Measurements from ENCODE around the gene SLC4A1. TPM values are rescaled to one million over a fixed set of nuclear protein-coding genes. Genes with fewer than 3 reads are reported as not detected.

The SLC4A1 gene
- total and polyA plus RNA-seq, 2 donors from 2014 or later, result 2.1 to 201 TPM

DNA sequence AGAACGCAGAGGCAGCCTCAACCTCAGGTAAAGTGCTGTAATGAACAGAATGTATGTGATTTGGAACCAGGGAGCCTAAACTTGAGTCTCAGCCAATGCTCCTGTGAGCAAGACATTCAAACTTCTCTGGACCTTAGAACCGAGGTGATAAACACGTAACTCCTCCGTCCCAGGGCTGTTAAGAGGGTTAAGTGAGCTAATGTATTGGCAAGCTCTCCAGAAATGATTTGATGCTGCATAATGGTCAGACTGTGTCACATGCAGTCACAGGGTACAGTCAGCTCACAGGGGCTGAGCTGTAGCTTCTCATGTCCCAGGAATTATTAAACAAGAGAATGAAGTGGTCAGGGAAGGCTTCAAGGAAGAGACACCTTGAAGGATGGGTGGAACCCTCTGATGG, 10.0 kb upstream of the SLC4A1 start:
- Histone ChIP-seq H3K36me3 (ENCODE audit: control insufficient read depth in 2 of 3, insufficient read depth in 3 of 3, low read length in 3 of 3) (no peaks in the 10 kb centered on the region), H3K9me3 (ENCODE audit: control insufficient read depth in 2 of 3, insufficient read depth in 1 of 3, low read length in 3 of 3) (no peaks in the 10 kb centered on the region), H3K4me3 (ENCODE audit: low read length in 3 of 3) (no peak overlapping the region), H3K27me3 (ENCODE audit: control insufficient read depth, insufficient read depth, low read length) (no peaks in the 10 kb centered on the region), H3K9ac (ENCODE audit: low read length in 3 of 3) (no peak overlapping the region), H3K27ac (ENCODE audit: low read depth in 2 of 2, low read length in 2 of 2) (no peak overlapping the region), H3K4me1 (ENCODE audit: control insufficient read depth in 2 of 3, insufficient read depth in 2 of 3, low read depth in 1 of 3, low read length in 3 of 3) (peaks cover 0 to 11% (median 0%) of the 10 kb centered on the region in 3 donors)
- intact Hi-C loops (cut with DNase I), result no loop called here
- FAIRE-seq (no peak), DNase-seq (no peak)
- TF ChIP-seq CTCF (IDR thresholded peaks at IDR 0.05; ENCODE audit: borderline replicate concordance, extremely low read depth, insufficient read depth), result no peak

DNA sequence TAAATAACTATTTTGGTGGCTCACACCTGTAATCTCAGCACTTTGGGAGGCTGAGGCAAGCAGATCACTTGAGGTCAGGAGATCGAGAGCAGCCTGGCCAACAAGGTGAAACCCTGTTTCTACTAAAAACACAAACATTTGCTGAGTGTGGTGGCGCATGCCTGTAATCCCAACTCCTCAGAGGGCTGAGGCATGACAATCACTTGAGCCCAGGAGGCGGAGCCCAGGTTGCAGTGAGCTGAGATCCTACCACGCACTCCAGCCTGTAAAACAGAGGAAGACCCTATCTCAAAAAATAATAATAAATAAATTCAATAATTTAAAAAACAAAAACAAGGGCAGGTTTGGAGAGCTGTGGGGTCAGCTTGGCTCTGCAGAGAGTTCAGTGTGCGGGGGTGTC, 5.7 kb upstream of the SLC4A1 start:
- FAIRE-seq, result no peak
- DNase-seq, result no peak

DNA sequence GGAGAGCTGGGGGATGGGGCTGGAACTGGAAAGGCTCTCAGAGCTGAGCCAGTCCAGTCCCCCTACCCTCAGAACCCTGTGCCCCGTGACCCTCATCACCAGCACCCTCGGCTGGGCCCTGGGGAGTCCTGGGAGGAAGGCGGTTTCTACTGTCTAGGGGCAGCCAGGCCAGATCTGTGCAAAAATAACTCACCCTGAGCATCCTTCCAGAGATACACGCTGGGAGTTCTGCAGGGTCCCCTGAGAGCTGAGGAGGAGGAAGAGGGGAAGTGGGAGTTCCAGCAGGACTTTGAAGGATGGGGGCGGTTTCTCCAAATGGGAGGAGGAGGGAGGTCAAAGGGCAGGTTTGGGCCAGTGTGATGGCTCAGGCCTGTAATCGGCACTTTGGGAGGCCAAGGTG, 5.0 kb upstream of the SLC4A1 start:
- Histone ChIP-seq H3K27ac (ENCODE audit: low read depth in 2 of 2, low read length in 2 of 2) (no peak overlapping the region), H3K4me1 (ENCODE audit: control insufficient read depth in 2 of 3, insufficient read depth in 2 of 3, low read depth in 1 of 3, low read length in 3 of 3) (peaks cover 0 to 3% (median 0%) of the 10 kb centered on the region in 3 donors), H3K4me3 (ENCODE audit: low read length in 3 of 3) (no peak overlapping the region), H3K27me3 (ENCODE audit: control insufficient read depth, insufficient read depth, low read length) (no peaks in the 10 kb centered on the region), H3K9ac (ENCODE audit: low read length in 3 of 3) (no peak overlapping the region), H3K9me3 (ENCODE audit: control insufficient read depth in 2 of 3, insufficient read depth in 1 of 3, low read length in 3 of 3) (no peaks in the 10 kb centered on the region), H3K36me3 (ENCODE audit: control insufficient read depth in 2 of 3, insufficient read depth in 3 of 3, low read length in 3 of 3) (no peaks in the 10 kb centered on the region)
- DNase-seq, result no peak
- no peak for FAIRE-seq
- intact Hi-C loops (cut with DNase I), result no loop called here
- no peak for TF ChIP-seq CTCF (IDR thresholded peaks at IDR 0.05; ENCODE audit: borderline replicate concordance, extremely low read depth, insufficient read depth)

More for the DNA sequence above, 5.7 kb upstream of the SLC4A1 start:
- no peaks in the 10 kb centered on the region for H3K36me3 ChIP-seq (ENCODE audit: control insufficient read depth in 2 of 3, insufficient read depth in 3 of 3, low read length in 3 of 3)
- intact Hi-C loops (cut with DNase I), result no loop called here
- no peak for TF ChIP-seq CTCF (IDR thresholded peaks at IDR 0.05; ENCODE audit: borderline replicate concordance, extremely low read depth, insufficient read depth)
- H3K9ac ChIP-seq (ENCODE audit: low read length in 3 of 3), result no peak overlapping the region
- H3K4me1 ChIP-seq (ENCODE audit: control insufficient read depth in 2 of 3, insufficient read depth in 2 of 3, low read depth in 1 of 3, low read length in 3 of 3), result peaks cover 0 to 3% (median 0%) of the 10 kb centered on the region in 3 donors
- H3K27ac ChIP-seq (ENCODE audit: low read depth in 2 of 2, low read length in 2 of 2), result no peak overlapping the region
- no peaks in the 10 kb centered on the region for H3K9me3 ChIP-seq (ENCODE audit: control insufficient read depth in 2 of 3, insufficient read depth in 1 of 3, low read length in 3 of 3)
- no peak overlapping the region for H3K4me3 ChIP-seq (ENCODE audit: low read length in 3 of 3)
- no peaks in the 10 kb centered on the region for H3K27me3 ChIP-seq (ENCODE audit: control insufficient read depth, insufficient read depth, low read length)

GRCh38 chr17:44272321-44272951, 4.5 kb upstream of the SLC4A1 start:
- no peak for TF ChIP-seq CTCF (IDR thresholded peaks at IDR 0.05; ENCODE audit: borderline replicate concordance, extremely low read depth, insufficient read depth)
- no peaks in the 10 kb centered on the region for H3K27me3 ChIP-seq (ENCODE audit: control insufficient read depth, insufficient read depth, low read length)
- no peak for FAIRE-seq
- H3K4me1 ChIP-seq (ENCODE audit: control insufficient read depth in 2 of 3, insufficient read depth in 2 of 3, low read depth in 1 of 3, low read length in 3 of 3), result peaks cover 0 to 3% (median 0%) of the 10 kb centered on the region in 3 donors
- intact Hi-C loops (cut with DNase I), result no loop called here
- no peaks in the 10 kb centered on the region for H3K36me3 ChIP-seq (ENCODE audit: control insufficient read depth in 2 of 3, insufficient read depth in 3 of 3, low read length in 3 of 3)
- H3K9me3 ChIP-seq (ENCODE audit: control insufficient read depth in 2 of 3, insufficient read depth in 1 of 3, low read length in 3 of 3), result no peaks in the 10 kb centered on the region
- H3K4me3 ChIP-seq (ENCODE audit: low read length in 3 of 3), result no peak overlapping the region
- no peak overlapping the region for H3K27ac ChIP-seq (ENCODE audit: low read depth in 2 of 2, low read length in 2 of 2)
- no peak for DNase-seq
- no peak overlapping the region for H3K9ac ChIP-seq (ENCODE audit: low read length in 3 of 3)

Data from kidney (tissue), 14 donors.